GM21529 (cell line): ENCODE measurements around the gene SLC1A4.

Source experiments
- ATAC-seq: cut with Tn5 transposase; IDR thresholded peaks from one replicate; pipeline ENCODE4 v1.9.1; 2021; ENCODE audit not compliant: unreplicated experiment

The SLC1A4 gene

DNA sequence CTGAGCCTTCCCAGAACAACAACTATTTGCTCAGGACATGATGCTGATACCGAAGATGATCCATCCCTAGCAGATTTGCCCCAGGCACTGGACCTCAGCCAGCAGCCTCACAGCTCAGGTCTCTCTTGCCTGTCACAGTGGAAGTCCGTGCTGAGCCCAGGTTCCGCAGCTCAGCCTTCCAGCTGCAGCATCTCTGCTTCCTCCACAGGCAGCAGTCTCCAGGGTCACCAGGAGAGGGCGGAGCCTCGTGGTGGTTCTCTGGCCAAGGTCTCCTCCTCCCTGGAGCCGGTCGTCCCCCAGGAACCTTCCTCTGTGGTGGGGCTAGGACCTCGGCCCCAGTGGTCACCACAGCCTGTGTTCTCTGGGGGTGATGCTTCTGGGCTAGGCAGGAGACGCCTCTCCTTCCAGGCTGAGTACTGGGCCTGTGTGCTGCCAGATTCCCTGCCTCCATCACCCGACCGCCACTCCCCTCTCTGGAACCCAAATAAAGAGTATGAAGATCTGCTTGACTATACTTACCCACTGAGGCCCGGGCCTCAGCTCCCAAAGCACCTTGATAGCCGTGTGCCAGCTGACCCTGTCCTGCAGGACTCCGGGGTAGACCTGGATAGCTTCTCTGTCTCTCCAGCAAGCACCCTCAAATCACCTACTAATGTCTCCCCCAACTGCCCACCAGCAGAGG, 82.4 kb downstream of the SLC1A4 start:
- no peak for ATAC-seq

DNA sequence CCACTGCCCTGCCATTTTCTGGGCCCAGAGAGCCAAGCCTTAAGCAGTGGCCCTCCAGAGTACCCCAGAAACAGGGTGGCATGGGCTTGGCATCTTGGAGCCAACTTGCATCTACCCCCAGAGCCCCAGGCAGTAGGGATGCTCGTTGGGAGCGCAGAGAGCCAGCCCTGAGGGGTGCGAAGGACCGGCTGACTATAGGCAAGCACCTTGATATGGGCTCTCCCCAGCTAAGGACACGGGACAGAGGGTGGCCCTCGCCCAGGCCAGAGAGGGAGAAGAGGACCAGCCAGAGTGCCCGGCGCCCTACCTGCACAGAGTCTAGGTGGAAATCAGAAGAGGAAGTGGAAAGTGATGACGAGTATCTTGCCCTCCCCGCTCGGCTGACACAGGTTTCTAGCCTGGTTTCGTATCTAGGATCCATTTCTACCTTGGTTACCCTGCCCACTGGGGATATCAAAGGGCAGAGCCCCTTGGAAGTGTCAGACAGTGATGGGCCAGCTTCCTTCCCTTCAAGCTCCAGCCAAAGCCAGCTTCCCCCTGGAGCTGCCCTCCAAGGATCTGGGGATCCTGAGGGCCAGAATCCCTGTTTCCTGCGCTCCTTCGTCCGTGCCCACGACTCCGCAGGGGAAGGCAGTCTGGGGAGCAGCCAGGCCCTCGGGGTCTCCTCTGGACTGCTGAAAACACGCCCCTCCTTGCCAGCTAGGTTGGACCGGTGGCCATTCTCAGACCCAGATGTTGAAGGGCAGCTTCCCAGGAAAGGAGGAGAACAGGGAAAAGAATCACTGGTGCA, 83.2 kb downstream of the SLC1A4 start:
- ATAC-seq: no peak
